ENCODE results near the gene NFIA. TPM values are rescaled to one million over a fixed set of nuclear protein-coding genes. Genes with fewer than 3 reads are reported as not detected.
A peak's percentile ranks its signal among the peaks of the same experiment; 100 is the strongest.

NFIA gene
- total and polyA plus RNA-seq, 12 donors, result 15.6 to 109 (median 66.3) TPM

- H3K9me3 ChIP-seq (replicated peaks in 1 of 3), result peaks cover 0 to 6% (median 0%) of the 10 kb centered on the region in 3 donors
- TF ChIP-seq CTCF (IDR thresholded peaks at IDR 0.05) (no peak), POLR2A (IDR thresholded peaks at IDR 0.05) (no peak)
- 50 to 62% (median 57%) methylated on average over 2 of the region's 2 CpGs for WGBS, 4 donors
- H3K27ac ChIP-seq, result peak overlapping the region in 2 of 5 donors; percentile 38 to 63
- no peak for DNase-seq
- peaks cover 27 to 53% of the 10 kb centered on the region in 2 donors for H3K4me1 ChIP-seq (replicated peaks in 1 of 2)
- H3K27me3 ChIP-seq, result no peaks in the 10 kb centered on the region
- H3K4me3 ChIP-seq, result no peak overlapping the region
- intact Hi-C loops (cut with DNase I), result no loop called here
- no peaks in the 10 kb centered on the region for H3K36me3 ChIP-seq (replicated peaks in 1 of 2)
Observed at GRCh38 chr1:61102621-61103020, 20.3 kb downstream of the NFIA start.

GRCh38 chr1:61104220-61104671 lies 21.9 kb downstream of the NFIA start:
- H3K4me1 ChIP-seq (replicated peaks in 1 of 2), result peaks cover 19 to 55% of the 10 kb centered on the region in 2 donors
- H3K27me3 ChIP-seq, result no peaks in the 10 kb centered on the region
- H3K36me3 ChIP-seq (replicated peaks in 1 of 2), result no peaks in the 10 kb centered on the region
- peak overlapping the region in 1 of 5 donors; percentile 48 for H3K27ac ChIP-seq
- 61 to 72% (median 66%) methylated on average over 3 of the region's 3 CpGs for WGBS, 4 donors
- no peak for DNase-seq
- H3K9me3 ChIP-seq (replicated peaks in 1 of 3), result peaks cover 0 to 16% (median 0%) of the 10 kb centered on the region in 3 donors
- TF ChIP-seq POLR2A (IDR thresholded peaks at IDR 0.05), result no peak
- no peak for TF ChIP-seq CTCF (IDR thresholded peaks at IDR 0.05)
- intact Hi-C loops (cut with DNase I), result no loop called here
- H3K4me3 ChIP-seq, result no peak overlapping the region

- intact Hi-C loops (cut with DNase I), result no loop called here
- TF ChIP-seq CTCF (IDR thresholded peaks at IDR 0.05) (no peak), POLR2A (IDR thresholded peaks at IDR 0.05) (no peak)
- Histone ChIP-seq H3K4me1 (replicated peaks in 1 of 2) (peaks cover 33 to 69% of the 10 kb centered on the region in 2 donors), H3K9me3 (replicated peaks in 1 of 3) (peaks cover 0 to 16% (median 0%) of the 10 kb centered on the region in 3 donors), H3K4me3 (no peak overlapping the region), H3K36me3 (replicated peaks in 1 of 2) (no peaks in the 10 kb centered on the region), H3K27me3 (no peaks in the 10 kb centered on the region), H3K27ac (no peak overlapping the region)
- WGBS, 4 donors, result 52 to 100% (median 97%) methylated on average over 1 of the region's 1 CpG
- DNase-seq, result no peak
Observed at GRCh38 chr1:61107638-61108037, 25.3 kb downstream of the NFIA start.

GRCh38 chr1:61109158-61109557 lies 26.8 kb downstream of the NFIA start:
- peak; percentile 42 to 78 (median 58) for DNase-seq
- WGBS, 4 donors, result 20 to 45% (median 32%) methylated on average over 1 of the region's 1 CpG
- Histone ChIP-seq H3K27ac (no peak overlapping the region), H3K9me3 (replicated peaks in 1 of 3) (peaks cover 0 to 16% (median 0%) of the 10 kb centered on the region in 3 donors), H3K4me1 (replicated peaks in 1 of 2) (peaks cover 30 to 61% of the 10 kb centered on the region in 2 donors), H3K36me3 (replicated peaks in 1 of 2) (no peaks in the 10 kb centered on the region), H3K27me3 (no peaks in the 10 kb centered on the region), H3K4me3 (no peak overlapping the region)
- intact Hi-C loops (cut with DNase I), result no loop called here
- TF ChIP-seq POLR2A (IDR thresholded peaks at IDR 0.05), result no peak
- TF ChIP-seq CTCF (IDR thresholded peaks at IDR 0.05), result no peak
